HT-29 (cell line): ENCODE measurements around the gene ZNF526. TPM values are rescaled to one million over a fixed set of nuclear protein-coding genes. Genes with fewer than 3 reads are reported as not detected.

ENCODE experiments used
- DNase-seq: peaks from one replicate; pipeline ENCODE4 v3.0.0-alpha.2; 2015; ENCODE audit warnings: low spot score
- total RNA-seq: library from RNA; depleted of rRNA; stranded (reverse); fragments of >200 nt; shearing (Covaris generic); gene quantifications from 2 replicates; pipeline ENCODE4 v1.2.3, GENCODE V29; 2014; rRNA removed

The ZNF526 gene
- 15.3 and 15.9 TPM in 2 replicates for total RNA-seq

- DNase-seq: peak; percentile 100
These were observed at the start of gene ZNF526 for GRCh38 chr19:42219812-42220750. Gene ZNF526, plus strand, starts transcription at chr19:42220312. Its CDS starts 4,092 bp downstream, at chr19:42224404.

- no peak for DNase-seq
These were observed 49.4 kb upstream of the ZNF526 start for GRCh38 chr19:42170715-42171114.

GRCh38 chr19:42172261-42172660, 47.9 kb upstream of the ZNF526 start:
- DNase-seq: peak; percentile 80

DNA sequence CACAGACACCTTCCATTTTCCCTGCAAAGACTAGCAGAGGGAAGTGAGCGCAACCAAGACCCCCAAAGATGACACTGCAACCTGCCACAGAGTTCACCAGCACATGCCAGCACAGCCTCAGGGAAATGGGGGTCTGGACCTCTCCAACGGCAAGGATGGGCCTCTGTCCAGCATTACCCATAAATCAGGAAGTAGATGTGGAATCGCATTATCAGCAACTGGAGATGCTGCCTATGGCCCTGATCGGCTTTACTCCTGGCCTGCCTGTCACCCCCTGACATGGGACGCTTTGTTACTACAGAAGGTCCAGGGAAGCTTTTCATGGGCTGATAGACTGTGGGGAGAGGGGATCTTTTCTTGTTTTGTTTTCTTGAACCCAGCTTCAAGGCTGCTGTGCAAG, 46.4 kb upstream of the ZNF526 start:
- no peak for DNase-seq

DNA sequence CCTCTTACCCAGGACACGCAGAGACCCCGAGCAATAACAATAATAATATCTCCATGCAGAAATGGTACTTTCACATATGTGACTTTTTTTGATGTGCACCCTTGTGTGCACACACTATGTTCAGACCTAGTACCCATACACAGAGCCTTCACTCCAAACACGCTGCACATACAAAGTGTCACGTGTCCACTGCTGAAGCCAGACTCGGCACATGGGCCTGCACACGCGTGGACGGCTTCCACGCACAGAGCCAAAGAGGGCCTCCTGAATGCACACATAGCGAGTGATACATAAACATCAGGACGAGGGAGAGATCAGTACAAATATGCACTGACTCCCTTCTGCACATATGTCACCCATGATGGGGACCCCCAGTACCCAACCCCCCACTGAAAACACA, 45.9 kb upstream of the ZNF526 start:
- no peak for DNase-seq

DNA sequence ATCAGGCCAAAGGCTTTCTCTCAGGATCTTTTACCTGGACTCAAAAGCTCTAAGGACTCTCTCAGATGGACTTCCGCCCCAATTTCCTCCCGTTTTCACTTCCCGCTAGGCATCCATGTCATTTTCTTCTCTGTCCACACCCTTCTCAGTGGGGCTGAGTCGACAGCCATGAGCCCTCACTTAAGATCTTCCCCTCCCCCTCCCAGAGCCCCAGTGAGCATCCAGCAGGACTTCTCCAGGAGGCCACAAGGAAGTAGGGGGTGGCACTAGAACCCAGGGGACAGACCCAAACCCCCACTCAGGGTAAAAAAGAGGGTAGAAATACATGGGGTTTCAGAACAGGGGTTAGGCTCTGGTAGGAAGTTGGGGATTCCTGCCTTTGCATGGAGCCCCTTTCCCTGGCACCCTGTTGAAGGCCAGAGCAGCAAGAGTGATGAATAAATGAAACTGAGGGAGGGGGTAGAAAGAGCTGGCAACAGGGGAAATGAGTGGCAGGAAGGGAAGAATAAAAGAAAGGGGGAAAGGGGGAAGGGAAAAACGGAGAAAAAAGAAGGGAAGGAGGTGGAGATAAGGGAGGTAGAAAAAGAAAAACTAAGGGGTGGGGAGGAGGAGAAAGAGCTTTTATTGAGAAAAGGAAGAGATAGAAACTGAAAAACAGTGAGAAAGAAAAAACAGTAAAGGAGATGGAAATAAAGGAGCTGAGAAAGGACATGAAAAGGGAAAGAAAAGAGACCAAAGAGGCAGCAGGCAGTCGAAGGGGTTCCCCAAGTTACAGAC, 45.0 kb upstream of the ZNF526 start:
- no peak for DNase-seq

- DNase-seq: no peak
These were observed 44.0 kb upstream of the ZNF526 start for GRCh38 chr19:42175952-42176648.

DNA sequence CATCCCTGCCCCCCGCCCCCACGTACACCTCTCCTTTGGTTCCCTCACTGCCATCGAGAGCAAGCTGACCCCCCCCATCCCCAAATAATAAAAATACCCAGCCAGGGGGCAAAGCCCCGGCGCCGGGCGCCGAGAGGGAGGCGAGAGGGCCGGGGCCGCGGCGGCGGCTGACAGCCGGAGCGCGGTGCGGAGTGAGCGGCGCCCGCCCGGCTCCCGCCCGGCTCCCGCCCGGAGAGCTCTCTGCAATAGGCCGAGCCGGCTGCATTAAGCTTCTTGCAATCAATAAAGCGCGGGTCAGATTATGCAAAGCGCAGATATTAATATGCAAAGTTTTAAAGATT, 43.5 kb upstream of the ZNF526 start:
- DNase-seq: no peak

GRCh38 chr19:42176990-42177685, 43.0 kb upstream of the ZNF526 start:
- peak; percentile 83 for DNase-seq

DNA sequence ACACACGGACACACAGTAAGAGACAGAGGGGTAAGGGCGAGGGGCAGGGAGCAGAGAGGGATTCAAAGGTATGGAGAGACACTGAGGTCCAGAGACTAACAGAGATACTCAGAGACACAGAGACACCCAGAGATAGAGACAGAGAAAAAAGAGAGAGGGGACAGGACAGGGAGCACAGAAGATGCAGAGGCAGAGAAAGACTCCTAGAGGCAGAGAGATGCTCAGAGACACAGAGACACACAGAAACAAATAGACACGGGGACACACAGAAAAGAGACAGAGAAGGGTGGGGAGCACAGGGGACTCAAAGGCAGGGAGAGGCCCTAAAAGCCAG, 42.5 kb upstream of the ZNF526 start:
- DNase-seq: no peak

DNA sequence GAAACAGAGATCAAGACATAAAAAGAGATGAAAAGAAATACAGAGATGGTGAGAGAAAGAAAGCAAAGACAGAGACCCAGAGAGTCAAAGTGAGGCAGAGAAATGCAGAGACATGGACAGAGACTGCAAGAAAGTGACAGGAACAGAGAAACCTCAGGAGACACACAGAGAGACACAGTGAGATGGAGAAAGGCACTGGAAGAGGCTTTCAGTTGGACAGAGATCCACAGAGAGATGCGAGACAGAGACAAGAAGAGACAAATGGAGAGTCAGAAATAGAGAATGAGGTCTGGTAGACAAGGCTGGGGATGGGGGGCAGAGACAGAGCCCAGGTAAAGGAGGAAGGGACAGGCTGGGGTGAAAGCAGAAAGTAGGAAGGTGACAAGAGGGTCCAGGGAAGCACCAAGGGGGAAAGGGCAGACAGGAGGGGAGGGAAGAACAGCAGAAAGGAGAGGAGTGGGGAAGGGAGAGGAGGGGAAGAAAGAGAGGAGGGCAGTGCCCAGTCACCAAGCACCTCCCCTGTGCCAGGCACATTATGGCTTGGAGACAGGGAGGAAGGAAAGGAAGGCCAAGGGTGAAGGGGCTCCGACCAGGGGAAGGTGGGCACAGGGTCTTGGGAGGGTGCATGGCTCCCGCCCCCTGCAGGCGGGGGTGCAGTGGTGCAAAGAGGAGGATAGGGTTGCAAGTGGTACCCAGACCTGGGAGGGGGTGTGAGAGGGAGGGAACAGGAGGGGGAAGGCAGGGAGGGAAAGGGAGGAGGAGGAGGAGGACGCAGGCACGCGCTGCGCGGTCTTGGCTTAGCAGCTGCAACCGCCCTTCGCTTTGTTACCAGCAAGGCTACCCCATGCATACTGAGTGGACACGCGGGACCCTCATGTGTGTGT, 41.1 kb upstream of the ZNF526 start:
- no peak for DNase-seq

- DNase-seq: peak; percentile 94
These were observed 35.7 kb upstream of the ZNF526 start for GRCh38 chr19:42184401-42184861.

- no peak for DNase-seq
These were observed 34.8 kb upstream of the ZNF526 start for GRCh38 chr19:42185277-42185676.

DNA sequence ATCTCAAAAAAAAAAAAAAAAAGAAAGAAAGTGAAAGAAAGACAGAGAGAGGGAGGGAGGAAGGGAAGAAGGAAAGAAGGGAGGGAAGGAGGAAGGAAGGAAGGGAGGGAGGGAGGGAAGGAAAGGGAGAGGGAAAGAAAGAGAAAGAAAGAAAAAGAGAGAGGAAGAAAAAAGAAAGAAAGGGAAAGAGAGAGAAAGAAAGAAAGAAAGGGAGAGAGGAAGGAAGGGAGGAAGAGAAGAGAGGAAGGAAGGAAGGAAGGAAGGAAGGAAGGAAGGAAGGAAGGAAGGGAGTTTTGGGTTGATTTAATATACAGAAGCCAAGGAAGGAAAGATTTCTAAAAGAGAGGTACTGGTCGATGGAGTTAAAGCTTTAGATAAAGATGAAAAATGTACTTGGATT, 31.4 kb upstream of the ZNF526 start:
- no peak for DNase-seq

- DNase-seq: no peak
These were observed 31.0 kb upstream of the ZNF526 start for GRCh38 chr19:42189133-42189532.

GRCh38 chr19:42191330-42191729, 28.8 kb upstream of the ZNF526 start:
- no peak for DNase-seq

GRCh38 chr19:42191855-42192254, 28.3 kb upstream of the ZNF526 start:
- DNase-seq: peak; percentile 100

GRCh38 chr19:42193294-42193693, 26.8 kb upstream of the ZNF526 start:
- DNase-seq: no peak

GRCh38 chr19:42193706-42194105, 26.4 kb upstream of the ZNF526 start:
- no peak for DNase-seq
